Non-pigmented ciliary epithelial cell (primary cell): Measurements from ENCODE around the gene THSD7B.

Experiments
- DNase-seq: peaks from one replicate; pipeline ENCODE4 v3.0.0-alpha.2; 2010; ENCODE audit warnings: low read depth

The THSD7B gene

GRCh38 chr2:137706786-137707613 is 941.7 kb downstream of the THSD7B start:
- DNase-seq = no peak

GRCh38 chr2:137708311-137708710 is 943.0 kb downstream of the THSD7B start:
- DNase-seq = no peak

- DNase-seq = no peak
These were observed 950.4 kb downstream of the THSD7B start for GRCh38 chr2:137715731-137716191.

GRCh38 chr2:137718786-137719185 is 953.4 kb downstream of the THSD7B start:
- DNase-seq = no peak

- DNase-seq = no peak
These were observed 956.4 kb downstream of the THSD7B start for GRCh38 chr2:137721733-137722132.

- no peak for DNase-seq
These were observed 959.6 kb downstream of the THSD7B start for GRCh38 chr2:137724912-137725311.
